HG03095 (cell line): ENCODE data around the gene KLHL1.
A peak's percentile ranks its signal among the peaks of the same experiment; 100 is the strongest.

ENCODE experiments used
- ATAC-seq: cut with Tn5 transposase; IDR thresholded peaks from one replicate; pipeline ENCODE4 v1.9.1; 2021; ENCODE audit warnings: moderate library complexity; ENCODE audit not compliant: unreplicated experiment

KLHL1 gene

GRCh38 chr13:69706807-69707206 is 401.4 kb downstream of the KLHL1 start:
- ATAC-seq = no peak

- no peak for ATAC-seq
These were observed 403.9 kb downstream of the KLHL1 start for GRCh38 chr13:69704311-69704710.

- ATAC-seq = no peak
These were observed 417.3 kb downstream of the KLHL1 start for GRCh38 chr13:69690999-69691398.

- ATAC-seq = peak; percentile 63
These were observed 424.1 kb downstream of the KLHL1 start for GRCh38 chr13:69683921-69684686.

DNA sequence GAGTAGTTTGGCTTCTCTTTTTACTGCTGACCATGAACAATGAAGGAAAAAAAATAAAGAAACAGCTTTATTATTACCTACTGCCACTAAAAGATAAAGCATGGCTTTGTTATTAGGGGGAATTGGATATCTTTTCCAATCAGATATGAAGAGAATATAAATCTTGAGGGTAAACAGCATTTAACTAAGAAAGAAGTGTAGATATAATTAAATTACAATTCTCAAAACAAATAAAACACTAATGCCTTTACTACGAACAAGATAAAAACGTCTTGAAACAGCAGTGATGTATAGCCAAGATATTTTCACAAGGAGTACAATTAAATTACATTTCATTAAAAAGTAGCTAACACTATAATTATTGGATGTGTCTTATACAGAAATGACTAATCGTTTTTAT is 426.5 kb downstream of the KLHL1 start:
- no peak for ATAC-seq

DNA sequence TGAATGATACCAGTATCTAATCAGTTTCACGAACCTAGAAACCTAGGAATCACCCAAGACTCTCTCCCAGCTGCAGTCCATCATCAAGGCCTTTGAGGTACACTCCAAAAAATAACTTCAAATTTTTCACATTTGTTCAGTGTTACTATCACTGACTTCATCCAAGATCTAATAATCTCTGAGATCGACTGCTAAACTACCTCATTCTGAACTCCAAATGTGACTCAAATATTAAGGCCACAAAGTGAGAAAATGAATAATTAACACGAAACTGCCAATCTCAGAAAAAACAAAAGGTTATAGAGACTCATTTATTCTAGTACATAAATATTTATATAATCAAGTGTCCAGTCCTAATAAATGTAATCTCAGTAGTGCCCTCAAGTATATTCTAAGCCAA is 430.9 kb downstream of the KLHL1 start:
- ATAC-seq = no peak

DNA sequence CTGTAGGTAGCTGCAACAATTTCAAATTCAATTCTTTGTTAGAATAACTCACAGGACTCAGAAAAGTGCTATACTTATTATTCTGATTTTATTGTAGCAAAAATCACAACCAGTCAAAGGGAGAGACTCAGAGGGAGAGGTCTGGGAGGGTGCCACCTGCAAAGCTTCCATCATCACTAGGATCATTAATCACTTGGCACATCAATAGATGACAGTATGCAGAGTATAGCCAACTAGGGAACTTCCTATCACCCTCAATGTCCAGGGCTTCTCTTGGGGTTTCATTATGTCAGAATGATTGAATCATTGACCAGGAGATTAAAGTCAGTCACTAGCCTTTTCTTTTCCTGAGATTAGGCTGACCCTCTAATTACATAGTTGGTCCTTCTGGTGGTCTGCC is 432.0 kb downstream of the KLHL1 start:
- ATAC-seq = no peak

DNA sequence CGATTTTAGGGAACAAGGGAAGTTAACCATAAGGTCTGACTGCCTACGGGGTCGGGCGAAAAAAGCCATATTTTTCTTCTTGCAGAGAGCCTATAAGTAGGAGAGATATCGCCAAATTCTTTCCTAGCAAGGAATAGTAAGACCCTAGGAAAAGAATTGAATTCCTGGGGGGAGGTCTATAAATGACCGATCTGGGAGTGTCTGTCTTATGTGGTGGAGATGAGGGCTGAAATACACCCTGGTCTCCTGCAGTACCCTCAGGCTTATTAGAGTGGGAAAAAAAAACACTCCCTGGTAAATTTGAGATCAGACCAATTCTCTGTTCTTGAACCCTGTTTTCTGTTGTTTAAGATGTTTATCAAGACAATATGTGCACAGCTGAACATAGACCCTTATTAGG is 448.1 kb downstream of the KLHL1 start:
- ATAC-seq = no peak

- no peak for ATAC-seq
These were observed 450.6 kb downstream of the KLHL1 start for GRCh38 chr13:69657676-69658075.

DNA sequence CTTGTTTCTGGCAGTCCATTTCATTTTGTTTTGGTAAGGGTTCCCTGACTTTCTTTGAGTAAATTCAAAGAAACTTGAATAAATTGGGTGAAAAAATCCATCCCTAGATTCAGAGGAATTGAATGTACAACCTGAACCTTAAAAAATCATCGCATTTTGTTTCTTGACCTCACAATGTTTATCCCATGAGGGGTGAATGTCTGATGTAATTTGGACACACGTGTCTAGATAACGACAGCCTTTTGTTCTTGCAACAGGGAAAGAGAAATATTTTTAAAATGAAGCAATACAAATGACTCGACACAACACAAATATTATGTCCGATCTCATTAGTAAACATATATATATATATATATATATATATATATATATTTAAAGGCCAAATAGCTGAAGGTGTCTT is 453.9 kb downstream of the KLHL1 start:
- no peak for ATAC-seq
